IMR-90 (cell line): ENCODE results near the gene PRMT7. TPM values are rescaled to one million over a fixed set of nuclear protein-coding genes. Genes with fewer than 3 reads are reported as not detected.
A peak's percentile ranks its signal among the peaks of the same experiment; 100 is the strongest.

Source experiments
- ATAC-seq: fragments of 200-7000 bp; cut with Tn5 transposase; 2 replicates; pipeline ENCODE4 v1.9.1; 2020; ENCODE audit warnings: low read depth, mild to moderate bottlenecking, moderate library complexity
- BruUV-seq: library from RNA; stranded (reverse); fragments of 400-500 nt; replicated peaks from 2 replicates; lab custom pipeline; 2021; lab: Mats Ljungman, UMichigan
- CTCF ChIA-PET: fragments of 300-600 bp; formaldehyde crosslinking; extraction: SDS; loops from one replicate; lab custom pipeline; 2021; ENCODE audit warnings: antibody characterized with exemption; lab: Yijun Ruan, JAX
- POLR2A ChIA-PET: fragments of 300-600 bp; sonication (Branson Sonifier 250); formaldehyde crosslinking; loops from one replicate; lab custom pipeline; 2022; ENCODE audit warnings: antibody characterized with exemption; ENCODE audit not compliant: unreplicated experiment; lab: Charles Lee
- DNase-seq: peaks from one replicate; pipeline ENCODE4 v3.0.0; 2013
- H2AFZ ChIP-seq: replicated peaks from 2 replicates; pipeline ENCODE3; 2013; ENCODE audit warnings: low read length, mild to moderate bottlenecking; ENCODE audit not compliant: poor library complexity
- H2AK5ac ChIP-seq: 2 replicates; pipeline ENCODE4 v1.6.1; 2013; ENCODE audit warnings: low read depth, low read length, inconsistent platforms
- H2AK9ac ChIP-seq: replicated peaks from 2 replicates; pipeline ENCODE3; 2013; ENCODE audit warnings: mild to moderate bottlenecking, low read depth, low read length, moderate library complexity; ENCODE audit not compliant: poor library complexity
- H2BK120ac ChIP-seq: 2 replicates; pipeline ENCODE4 v1.6.1; 2013; ENCODE audit warnings: low read depth, low read length, inconsistent platforms
- H2BK15ac ChIP-seq: 3 replicates; pipeline ENCODE4 v1.6.1; 2013; ENCODE audit warnings: low read depth, low read length, inconsistent platforms
- H2BK20ac ChIP-seq: 2 replicates; pipeline ENCODE4 v1.6.1; 2013; ENCODE audit warnings: low read depth, mild to moderate bottlenecking, inconsistent platforms, low read length, moderate library complexity
- H2BK5ac ChIP-seq: 2 replicates; pipeline ENCODE4 v1.6.1; 2013; ENCODE audit warnings: mild to moderate bottlenecking, low read depth, low read length, inconsistent platforms; ENCODE audit not compliant: poor library complexity, severe bottlenecking
- H3K14ac ChIP-seq: replicated peaks from 2 replicates; pipeline ENCODE4 v1.6.1; 2013; ENCODE audit warnings: low read depth, low read length, inconsistent platforms
- H3K18ac ChIP-seq: 2 replicates; pipeline ENCODE4 v1.6.1; 2013; ENCODE audit warnings: low read depth, low read length, control low read depth
- H3K23ac ChIP-seq: 2 replicates; pipeline ENCODE4 v1.6.1; 2013; ENCODE audit warnings: low read depth, low read length, inconsistent platforms
- H3K27ac ChIP-seq: 2 replicates; pipeline ENCODE4 v1.5.1; 2013; ENCODE audit warnings: mild to moderate bottlenecking, control low read depth, low read length; ENCODE audit not compliant: insufficient read depth
- H3K27me3 ChIP-seq: 2 replicates; pipeline ENCODE4 v1.6.1; 2013; ENCODE audit warnings: low read length; ENCODE audit not compliant: control insufficient read depth, insufficient read depth
- H3K36me3 ChIP-seq: 2 replicates; pipeline ENCODE4 v1.6.1; 2013; ENCODE audit warnings: low read length, mixed read lengths; ENCODE audit not compliant: control insufficient read depth, insufficient read depth
- H3K4ac ChIP-seq: 2 replicates; pipeline ENCODE4 v1.6.1; 2013; ENCODE audit warnings: low read depth, low read length, inconsistent platforms
- H3K4me1 ChIP-seq: 2 replicates; pipeline ENCODE4 v1.6.1; 2013; ENCODE audit warnings: low read length, mixed read lengths; ENCODE audit not compliant: control insufficient read depth, insufficient read depth
- H3K4me2 ChIP-seq: 2 replicates; pipeline ENCODE4 v1.6.1; 2013; ENCODE audit warnings: low read depth, mild to moderate bottlenecking, control low read depth, low read length, moderate library complexity
- H3K4me3 ChIP-seq: 2 replicates; pipeline ENCODE4 v1.5.1; 2013; ENCODE audit warnings: low read depth, mild to moderate bottlenecking, control low read depth, low read length, moderate library complexity; ENCODE audit not compliant: insufficient read depth
- H3K56ac ChIP-seq: 2 replicates; pipeline ENCODE4 v1.6.1; 2013; ENCODE audit warnings: low read length, inconsistent platforms; ENCODE audit not compliant: insufficient read depth; ENCODE audit errors: extremely low read depth
- H3K79me1 ChIP-seq, 2 experiments: 2 replicates each; pipeline ENCODE4 v1.6.1; 2013; ENCODE audit warnings: low read length in 2 of 2, inconsistent platforms in 1 of 2, low read depth in 1 of 2
- H3K9ac ChIP-seq: 2 replicates; pipeline ENCODE4 v1.6.1; 2013; ENCODE audit warnings: low read depth, low read length, control low read depth
- H3K9me1 ChIP-seq: 2 replicates; pipeline ENCODE4 v1.6.1; 2013; ENCODE audit warnings: low read length, inconsistent platforms; ENCODE audit not compliant: insufficient read depth
- H3K9me3 ChIP-seq: 2 replicates; pipeline ENCODE4 v1.6.1; 2013; ENCODE audit warnings: low read length; ENCODE audit not compliant: control insufficient read depth, insufficient read depth
- H4K20me1 ChIP-seq: 2 replicates; pipeline ENCODE4 v1.6.1; 2013; ENCODE audit warnings: low read length, inconsistent platforms; ENCODE audit not compliant: insufficient read depth
- H4K5ac ChIP-seq: 2 replicates; pipeline ENCODE4 v1.6.1; 2013; ENCODE audit warnings: mild to moderate bottlenecking, low read depth, low read length, control low read depth
- H4K8ac ChIP-seq, 2 experiments: 2 replicates each; pipeline ENCODE4 v1.6.1; 2013; ENCODE audit warnings: low read depth in 2 of 2, low read length in 2 of 2, control low read depth in 1 of 2, inconsistent platforms in 1 of 2
- H4K91ac ChIP-seq: 2 replicates; pipeline ENCODE4 v1.6.1; 2013; ENCODE audit warnings: low read depth, low read length, inconsistent platforms; ENCODE audit not compliant: insufficient read depth
- BHLHE40 ChIP-seq: fragments of 150-350 bp; IDR thresholded peaks from 2 replicates; pipeline ENCODE4 v1.6.1; 2016; ENCODE audit warnings: mild to moderate bottlenecking, low read depth, low read length
- CHD1 ChIP-seq: IDR thresholded peaks from 2 replicates; pipeline ENCODE4 v1.6.1; 2012; ENCODE audit warnings: low read depth, low read length, improper control_type of control experiment
- NFE2L2 ChIP-seq: fragments of 150-350 bp; IDR thresholded peaks from 2 replicates; pipeline ENCODE4 v1.6.1; 2016; ENCODE audit warnings: low read depth, mild to moderate bottlenecking, low read length
- RAD21 ChIP-seq: IDR thresholded peaks from 2 replicates; pipeline ENCODE4 v1.6.1; 2012; ENCODE audit warnings: low read length, improper control_type of control experiment
- WGBS, 2 experiments: methylation state at CpG; one replicate each; pipeline versions ENCODE4 v1.1.5 to v1.1.7; 2013; ENCODE audit warnings: missing lambda C conversion rate in 2 of 2; ENCODE audit not compliant: insufficient read length in 1 of 2; ENCODE audit errors: extremely low coverage in 2 of 2; 5-methylcytosine and 5-hydroxymethylcytosine counted together
- dilution Hi-C: fragments of 300-500 bp; cut with HindIII; formaldehyde crosslinking; loops from one replicate; pipeline ENCODE4 v1.14.3; 2018; ENCODE audit warnings: low sequenced_read_pairs; ENCODE audit not compliant: unreplicated experiment
- in situ Hi-C: fragments of 300-500 bp; cut with MboI; formaldehyde crosslinking; loops from 3 replicates; pipeline ENCODE4 v1.14.3; 2019; ENCODE audit warnings: low sequenced_read_pairs, inconsistent platforms, mixed read lengths
- intact Hi-C: fragments of 100-400 bp; cut with micrococcal nuclease; formaldehyde crosslinking; loops from 2 replicates; pipeline ENCODE4 v1.10.0; 2022
- polyA plus RNA-seq, 3 experiments: library from polyadenylated mRNA; depleted of rRNA; stranded (reverse); fragments of >200 nt; gene quantifications; 2 replicates each; pipeline ENCODE4 v1.2.3, GENCODE V29; 2012; ENCODE audit warnings: low replicate concordance in 1 of 3
- total RNA-seq: library from RNA; depleted of rRNA; stranded (reverse); fragments of >200 nt; gene quantifications from 2 replicates; pipeline ENCODE4 v1.2.3, GENCODE V29; 2012
- TF ChIP-seq, protein P1 (sequence below): fragments of 150-350 bp; IDR thresholded peaks from 2 replicates; pipeline ENCODE4 v1.6.1; 2016; ENCODE audit warnings: low read depth, mild to moderate bottlenecking, low read length, moderate library complexity, borderline replicate concordance

The PRMT7 gene
- total and polyA plus RNA-seq, 2 of the 4 experiments (the other 2 are of a cell fraction): 63.1 to 68.6 TPM

DNA sequence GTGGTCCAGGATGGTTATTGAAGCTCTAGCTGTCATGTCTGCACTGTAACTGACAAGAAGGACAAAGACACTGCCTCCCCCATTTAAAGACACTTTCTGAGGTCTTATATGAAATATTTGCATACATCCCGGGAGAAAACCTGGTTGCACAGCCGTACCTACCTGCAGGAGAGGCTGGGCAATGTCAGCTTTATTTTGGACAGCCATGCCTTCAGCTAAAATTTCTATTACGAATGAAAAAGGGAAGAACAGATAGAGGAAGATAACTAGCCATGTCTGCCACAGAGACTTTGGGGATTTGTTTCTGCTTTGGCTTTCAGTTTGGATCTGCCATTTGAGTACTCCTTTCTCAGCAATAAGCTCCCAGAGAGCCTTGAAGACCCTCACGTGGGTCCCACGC, 27.5 kb upstream of the PRMT7 start:
- Histone ChIP-seq H3K56ac (no peak overlapping the region), H3K9me1 (peaks cover 28% of the 10 kb centered on the region), H3K4ac (no peak overlapping the region), H3K23ac (no peak overlapping the region), H3K79me1 (peaks cover 16 to 87% of the 10 kb centered on the region in 2 experiments), H2AK9ac (no peak overlapping the region), H3K36me3 (peaks cover 23% of the 10 kb centered on the region), H3K14ac (no peak overlapping the region), H4K5ac (no peak overlapping the region), H4K20me1 (peaks cover 71% of the 10 kb centered on the region), H4K91ac (no peak overlapping the region), H3K9ac (no peak overlapping the region), H3K27me3 (no peaks in the 10 kb centered on the region), H2BK15ac (no peak overlapping the region), H2AK5ac (no peak overlapping the region), H3K4me2 (no peak overlapping the region), H2BK20ac (no peak overlapping the region), H3K27ac (peak overlapping the region; percentile 23; the same call in 1 of the 2 replicates), H3K4me1 (peaks cover 10% of the 10 kb centered on the region), H2BK5ac (no peak overlapping the region), H3K4me3 (no peak overlapping the region), H2AFZ (no peak overlapping the region), H3K18ac (no peak overlapping the region), H3K9me3 (no peaks in the 10 kb centered on the region), H4K8ac (no peak overlapping the region), H2BK120ac (no peak overlapping the region)
- POLR2A ChIA-PET: no interaction called here
- no CpG with 5 or more reads among the region's 5 CpGs for WGBS, 2 experiments
- CTCF ChIA-PET: interaction anchor here (0.9 kb wide), 1 partner anchor 9 kb away, joined by 3 read pairs; no protein-coding TSS in a partner anchor
- ATAC-seq (no peak), DNase-seq (no peak)
- dilution Hi-C loops (no loop called here), intact Hi-C loops (no loop called here), in situ Hi-C loops (no loop called here)
- TF ChIP-seq RAD21 (no peak), CHD1 (no peak), BHLHE40 (no peak), NFE2L2 (no peak)
- TF ChIP-seq, protein P1, sequence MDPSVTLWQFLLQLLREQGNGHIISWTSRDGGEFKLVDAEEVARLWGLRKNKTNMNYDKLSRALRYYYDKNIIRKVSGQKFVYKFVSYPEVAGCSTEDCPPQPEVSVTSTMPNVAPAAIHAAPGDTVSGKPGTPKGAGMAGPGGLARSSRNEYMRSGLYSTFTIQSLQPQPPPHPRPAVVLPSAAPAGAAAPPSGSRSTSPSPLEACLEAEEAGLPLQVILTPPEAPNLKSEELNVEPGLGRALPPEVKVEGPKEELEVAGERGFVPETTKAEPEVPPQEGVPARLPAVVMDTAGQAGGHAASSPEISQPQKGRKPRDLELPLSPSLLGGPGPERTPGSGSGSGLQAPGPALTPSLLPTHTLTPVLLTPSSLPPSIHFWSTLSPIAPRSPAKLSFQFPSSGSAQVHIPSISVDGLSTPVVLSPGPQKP: no peak
- BruUV-seq: no TSS peak
